ENCODE data around the gene TCIRG1. TPM values are rescaled to one million over a fixed set of nuclear protein-coding genes. Genes with fewer than 3 reads are reported as not detected.

TCIRG1 gene
- total RNA-seq, 1 experiment from 2014 or later: 203 TPM

DNA sequence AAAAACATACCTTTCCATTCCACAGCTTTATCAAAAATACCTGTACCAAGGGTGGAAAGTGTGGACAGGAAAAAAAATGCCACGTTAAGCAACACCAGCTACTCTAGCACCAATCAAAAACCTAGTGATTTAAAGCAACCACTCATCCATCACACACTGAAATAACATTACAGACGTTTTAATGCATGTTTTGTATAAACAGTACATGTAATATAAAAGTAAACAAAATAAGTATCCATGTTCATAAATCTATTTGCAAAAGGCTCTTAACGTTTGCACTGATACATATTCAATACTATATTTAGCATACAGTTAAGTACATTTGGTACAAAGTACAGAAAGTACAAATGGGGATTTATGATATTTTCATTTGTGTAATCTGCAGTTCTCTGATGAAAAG is 43.7 kb downstream of the TCIRG1 start:
- ChIA-PET CTCF (no interaction called here), POLR2A (ENCODE audit: unreplicated experiment) (no interaction called here)
- ATAC-seq: no peak
- peaks cover 9% of the 10 kb centered on the region; the same call in 1 of the 2 replicates for H3K79me2 ChIP-seq (ENCODE audit: low read length)
- H3K9ac ChIP-seq (ENCODE audit: low read length): no peak overlapping the region
- H3K4me3 ChIP-seq (ENCODE audit: low read length): no peak overlapping the region
- no peak for TF ChIP-seq EZH2phosphoT487 (IDR thresholded peaks at IDR 0.05; ENCODE audit: borderline replicate concordance, low read length)
- TF ChIP-seq, protein P1, sequence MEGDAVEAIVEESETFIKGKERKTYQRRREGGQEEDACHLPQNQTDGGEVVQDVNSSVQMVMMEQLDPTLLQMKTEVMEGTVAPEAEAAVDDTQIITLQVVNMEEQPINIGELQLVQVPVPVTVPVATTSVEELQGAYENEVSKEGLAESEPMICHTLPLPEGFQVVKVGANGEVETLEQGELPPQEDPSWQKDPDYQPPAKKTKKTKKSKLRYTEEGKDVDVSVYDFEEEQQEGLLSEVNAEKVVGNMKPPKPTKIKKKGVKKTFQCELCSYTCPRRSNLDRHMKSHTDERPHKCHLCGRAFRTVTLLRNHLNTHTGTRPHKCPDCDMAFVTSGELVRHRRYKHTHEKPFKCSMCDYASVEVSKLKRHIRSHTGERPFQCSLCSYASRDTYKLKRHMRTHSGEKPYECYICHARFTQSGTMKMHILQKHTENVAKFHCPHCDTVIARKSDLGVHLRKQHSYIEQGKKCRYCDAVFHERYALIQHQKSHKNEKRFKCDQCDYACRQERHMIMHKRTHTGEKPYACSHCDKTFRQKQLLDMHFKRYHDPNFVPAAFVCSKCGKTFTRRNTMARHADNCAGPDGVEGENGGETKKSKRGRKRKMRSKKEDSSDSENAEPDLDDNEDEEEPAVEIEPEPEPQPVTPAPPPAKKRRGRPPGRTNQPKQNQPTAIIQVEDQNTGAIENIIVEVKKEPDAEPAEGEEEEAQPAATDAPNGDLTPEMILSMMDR (conservative IDR thresholded peaks at IDR 0.05; ENCODE audit: low read depth, low read length): no peak
- no peak for TF ChIP-seq EZH2 (IDR thresholded peaks at IDR 0.05; ENCODE audit: low read length, unreplicated experiment)
- peaks cover 28% of the 10 kb centered on the region; the same call in 1 of the 2 replicates for H3K36me3 ChIP-seq (ENCODE audit: low read depth, low read length)
- H2AFZ ChIP-seq (ENCODE audit: low read length): no peak overlapping the region
- BruUV-seq (replicated peaks): no TSS peak
- intact Hi-C loops (cut with micrococcal nuclease): no loop called here
- no peaks in the 10 kb centered on the region for H3K27me3 ChIP-seq (ENCODE audit: low read length)
- H3F3A ChIP-seq (ENCODE audit: low read length, unreplicated experiment): no peaks in the 10 kb centered on the region
- no peak overlapping the region for H3K27ac ChIP-seq (ENCODE audit: low read length)
- H3K9me3 ChIP-seq (ENCODE audit: low read length): no peaks in the 10 kb centered on the region
- H3K9me2 ChIP-seq (replicated peaks; ENCODE audit: low read length): no peaks in the 10 kb centered on the region
- H3K4me2 ChIP-seq (ENCODE audit: low read length): no peak overlapping the region
- no peak for DNase-seq
- no peaks in the 10 kb centered on the region for H3K4me1 ChIP-seq (ENCODE audit: insufficient read depth, low read length)
- H4K20me1 ChIP-seq (ENCODE audit: low read length): 0 out of 2 replicates have a peak, but pooled peaks cover 4% of the 10 kb centered on the region

DNA sequence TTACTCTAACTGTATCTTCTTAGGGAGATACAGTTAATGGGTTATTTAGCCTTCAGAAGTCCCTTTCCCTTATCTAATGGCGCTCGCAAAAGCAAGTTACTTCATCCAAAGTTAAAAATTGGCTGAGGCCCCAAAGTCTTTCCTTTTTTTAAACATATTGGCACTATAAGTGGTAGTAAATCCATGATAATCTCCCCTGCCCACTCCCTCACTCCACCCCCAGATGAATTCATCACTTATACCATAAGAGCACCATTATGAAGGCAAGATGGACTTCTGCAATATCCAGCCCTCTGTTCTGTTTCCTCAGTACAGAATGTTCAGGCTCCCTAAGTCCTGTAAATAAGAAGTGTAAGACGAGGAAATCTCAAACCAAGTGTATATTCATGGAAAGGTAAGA is 44.7 kb downstream of the TCIRG1 start:
- H3K36me3 ChIP-seq (ENCODE audit: low read depth, low read length): peaks cover 21% of the 10 kb centered on the region; the same call in 1 of the 2 replicates
- no peak for DNase-seq
- no peak overlapping the region for H3K9ac ChIP-seq (ENCODE audit: low read length)
- TF ChIP-seq EZH2 (IDR thresholded peaks at IDR 0.05; ENCODE audit: low read length, unreplicated experiment): no peak
- TF ChIP-seq, protein P1 (conservative IDR thresholded peaks at IDR 0.05; ENCODE audit: low read depth, low read length): no peak
- H3K79me2 ChIP-seq (ENCODE audit: low read length): peaks cover 18% of the 10 kb centered on the region; the same call in 1 of the 2 replicates
- no peak for ATAC-seq
- no peaks in the 10 kb centered on the region for H3K4me1 ChIP-seq (ENCODE audit: insufficient read depth, low read length)
- H3K9me3 ChIP-seq (ENCODE audit: low read length): no peaks in the 10 kb centered on the region
- POLR2A ChIA-PET (ENCODE audit: unreplicated experiment): no interaction called here
- no peaks in the 10 kb centered on the region for H3K9me2 ChIP-seq (replicated peaks; ENCODE audit: low read length)
- intact Hi-C loops (cut with micrococcal nuclease): no loop called here
- H3F3A ChIP-seq (ENCODE audit: low read length, unreplicated experiment): no peaks in the 10 kb centered on the region
- CTCF ChIA-PET: no interaction called here
- no peak overlapping the region for H3K27ac ChIP-seq (ENCODE audit: low read length)
- H3K4me3 ChIP-seq (ENCODE audit: low read length): no peak overlapping the region
- no peak overlapping the region for H2AFZ ChIP-seq (ENCODE audit: low read length)
- H3K27me3 ChIP-seq (ENCODE audit: low read length): no peaks in the 10 kb centered on the region
- TSS peak; percentile 9 for BruUV-seq (replicated peaks)
- H4K20me1 ChIP-seq (ENCODE audit: low read length): 0 out of 2 replicates have a peak, but pooled peaks cover 4% of the 10 kb centered on the region
- H3K4me2 ChIP-seq (ENCODE audit: low read length): no peak overlapping the region

DNA sequence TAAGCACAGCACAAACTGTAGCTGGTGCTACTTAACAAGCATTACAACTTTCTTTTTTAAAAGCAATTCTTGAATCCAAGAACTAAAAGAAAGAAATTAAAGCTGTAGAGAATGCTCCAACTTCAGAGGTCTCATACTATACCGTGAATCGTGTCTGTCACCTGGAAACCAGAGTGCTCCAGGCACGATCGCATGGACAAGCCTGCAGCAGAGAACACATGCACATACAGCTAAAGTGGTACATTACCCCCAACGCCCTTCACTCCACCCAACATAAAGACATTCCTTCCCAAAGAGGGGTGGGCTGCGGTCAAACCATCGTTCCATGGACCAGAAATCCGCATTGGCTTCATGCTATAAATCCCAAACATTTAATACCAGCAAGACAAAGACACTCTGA is 50.9 kb downstream of the TCIRG1 start:
- Histone ChIP-seq H3K9me2 (replicated peaks; ENCODE audit: low read length) (no peaks in the 10 kb centered on the region), H3K9me3 (ENCODE audit: low read length) (no peaks in the 10 kb centered on the region), H3K27me3 (ENCODE audit: low read length) (no peaks in the 10 kb centered on the region), H3K4me2 (ENCODE audit: low read length) (no peak overlapping the region), H3K4me1 (ENCODE audit: insufficient read depth, low read length) (peaks cover 3% of the 10 kb centered on the region; the same call in 1 of the 2 replicates), H3K79me2 (ENCODE audit: low read length) (peaks cover 65% of the 10 kb centered on the region), H3F3A (ENCODE audit: low read length, unreplicated experiment) (no peaks in the 10 kb centered on the region), H3K36me3 (ENCODE audit: low read depth, low read length) (peaks cover 4% of the 10 kb centered on the region), H2AFZ (ENCODE audit: low read length) (no peak overlapping the region), H3K4me3 (ENCODE audit: low read length) (no peak overlapping the region), H3K27ac (ENCODE audit: low read length) (no peak overlapping the region), H3K9ac (ENCODE audit: low read length) (no peak overlapping the region), H4K20me1 (ENCODE audit: low read length) (peaks cover 13% of the 10 kb centered on the region; the same call in 1 of the 2 replicates)
- CTCF ChIA-PET: no interaction called here
- no TSS peak for BruUV-seq (replicated peaks)
- no peak for ATAC-seq
- no peak for DNase-seq
- intact Hi-C loops (cut with micrococcal nuclease): no loop called here
- POLR2A ChIA-PET (ENCODE audit: unreplicated experiment): no interaction called here
- no peak for TF ChIP-seq EZH2 (IDR thresholded peaks at IDR 0.05; ENCODE audit: low read length, unreplicated experiment)
- TF ChIP-seq EZH2phosphoT487 (IDR thresholded peaks at IDR 0.05; ENCODE audit: borderline replicate concordance, low read length): no peak
- TF ChIP-seq, protein P1 (conservative IDR thresholded peaks at IDR 0.05; ENCODE audit: low read depth, low read length): no peak

All from PC-3 (cell line).